ENCODE measurements around the gene PRRG2. TPM values are rescaled to one million over a fixed set of nuclear protein-coding genes. Genes with fewer than 3 reads are reported as not detected.

The PRRG2 gene
- total RNA-seq, 1 experiment from 2014 or later, result 3.3 TPM

DNA sequence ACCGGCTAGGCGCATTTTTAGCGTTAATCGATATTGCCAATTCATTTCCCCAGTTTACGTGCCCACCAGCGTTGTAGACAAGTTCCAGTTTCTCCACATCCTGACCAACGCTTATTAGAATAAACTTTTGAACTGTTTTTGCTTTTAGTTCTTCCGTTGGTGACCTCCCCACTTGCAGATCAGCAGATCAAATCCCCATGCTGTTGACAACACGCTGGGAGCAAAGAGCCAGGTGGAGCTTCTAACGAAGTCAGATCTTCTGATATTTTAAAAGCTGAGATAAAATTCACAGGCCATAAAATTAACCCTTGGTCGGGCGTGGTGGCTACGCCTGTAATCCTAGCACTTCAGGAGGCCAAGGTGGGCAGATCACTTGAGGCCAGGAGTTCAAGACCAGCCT, 32.1 kb upstream of the PRRG2 start:
- no peaks in the 10 kb centered on the region for H3K79me2 ChIP-seq (ENCODE audit: insufficient read depth, low read length)
- Mint-ChIP-seq H3K27me3 (ENCODE audit: low read depth) (no peaks in the 10 kb centered on the region), H3K4me1 (peaks cover 3 to 4% of the 10 kb centered on the region in 2 experiments), H3K4me3 (no peak overlapping the region), H3K36me3 (ENCODE audit: insufficient read depth in 1 of 3, low read depth in 3 of 3) (peaks cover 0 to 12% (median 8%) of the 10 kb centered on the region in 3 experiments; a peak in 4 of 7 replicates), H3K9me3 (no peaks in the 10 kb centered on the region; a peak in 1 of 5 replicates), H3K27ac (peak overlapping the region in 1 of 3 experiments; percentile 31; a peak in 1 of 7 replicates)
- no peak overlapping the region for H4K5ac ChIP-seq (ENCODE audit: insufficient read length, low read depth, low read length)
- H2BK20ac ChIP-seq (ENCODE audit: low read depth, low read length, poor library complexity, severe bottlenecking), result no peak overlapping the region
- DNase-seq, result no peak
- H3K4me1 ChIP-seq (ENCODE audit: insufficient read depth, low read length), result no peaks in the 10 kb centered on the region
- no peak overlapping the region for H3K27ac ChIP-seq (ENCODE audit: insufficient read length, low read depth, low read length)
- H2BK15ac ChIP-seq (ENCODE audit: low read depth, low read length), result no peak overlapping the region
- no peak overlapping the region for H3K14ac ChIP-seq (ENCODE audit: insufficient read depth, low read length)
- no peak overlapping the region for H3T11ph ChIP-seq (ENCODE audit: low read length)
- no peak overlapping the region for H2AK5ac ChIP-seq (ENCODE audit: insufficient read length, low read length)
- H2BK5ac ChIP-seq (ENCODE audit: insufficient read length, low read length), result no peak overlapping the region
- H3K23me2 ChIP-seq (ENCODE audit: insufficient read length, low read depth, low read length, poor library complexity, severe bottlenecking), result peaks cover 3% of the 10 kb centered on the region
- no peaks in the 10 kb centered on the region for H4K20me1 ChIP-seq (ENCODE audit: control insufficient read depth, insufficient read depth, insufficient read length)
- no peaks in the 10 kb centered on the region for H3K79me1 ChIP-seq (ENCODE audit: insufficient read depth, low read depth, low read length, poor library complexity, severe bottlenecking)
- H3K27me3 ChIP-seq (ENCODE audit: insufficient read depth, low read length), result no peaks in the 10 kb centered on the region
- no peak overlapping the region for H3K4me2 ChIP-seq (ENCODE audit: insufficient read depth, insufficient read length, low read length)
- TF ChIP-seq, protein P1, sequence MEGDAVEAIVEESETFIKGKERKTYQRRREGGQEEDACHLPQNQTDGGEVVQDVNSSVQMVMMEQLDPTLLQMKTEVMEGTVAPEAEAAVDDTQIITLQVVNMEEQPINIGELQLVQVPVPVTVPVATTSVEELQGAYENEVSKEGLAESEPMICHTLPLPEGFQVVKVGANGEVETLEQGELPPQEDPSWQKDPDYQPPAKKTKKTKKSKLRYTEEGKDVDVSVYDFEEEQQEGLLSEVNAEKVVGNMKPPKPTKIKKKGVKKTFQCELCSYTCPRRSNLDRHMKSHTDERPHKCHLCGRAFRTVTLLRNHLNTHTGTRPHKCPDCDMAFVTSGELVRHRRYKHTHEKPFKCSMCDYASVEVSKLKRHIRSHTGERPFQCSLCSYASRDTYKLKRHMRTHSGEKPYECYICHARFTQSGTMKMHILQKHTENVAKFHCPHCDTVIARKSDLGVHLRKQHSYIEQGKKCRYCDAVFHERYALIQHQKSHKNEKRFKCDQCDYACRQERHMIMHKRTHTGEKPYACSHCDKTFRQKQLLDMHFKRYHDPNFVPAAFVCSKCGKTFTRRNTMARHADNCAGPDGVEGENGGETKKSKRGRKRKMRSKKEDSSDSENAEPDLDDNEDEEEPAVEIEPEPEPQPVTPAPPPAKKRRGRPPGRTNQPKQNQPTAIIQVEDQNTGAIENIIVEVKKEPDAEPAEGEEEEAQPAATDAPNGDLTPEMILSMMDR (conservative IDR thresholded peaks at IDR 0.05), result no peak
- no peak overlapping the region for H2BK120ac ChIP-seq (ENCODE audit: low read depth, low read length, poor library complexity, severe bottlenecking)
- no peak overlapping the region for H2AFZ ChIP-seq (ENCODE audit: low read length)
- no CpG with 5 or more reads among the region's 13 CpGs for WGBS (ENCODE audit: extremely low coverage, insufficient read length, low lambda C conversion rate)
- H3K4ac ChIP-seq (ENCODE audit: low read depth, low read length), result no peak overlapping the region
- no peak overlapping the region for H4K91ac ChIP-seq (ENCODE audit: insufficient read length, low read depth, low read length)
- no peak overlapping the region for H3K18ac ChIP-seq (ENCODE audit: insufficient read length, low read depth, low read length)
- H3K9me3 ChIP-seq (ENCODE audit: control insufficient read depth, low read depth, low read length), result no peaks in the 10 kb centered on the region
- no peak overlapping the region for H4K8ac ChIP-seq (replicated peaks; ENCODE audit: insufficient read length, low read depth, low read length)
- H3K56ac ChIP-seq (ENCODE audit: insufficient read length, low read depth, low read length), result no peak overlapping the region
- no peak overlapping the region for H2BK12ac ChIP-seq (ENCODE audit: insufficient read length, low read depth, low read length)
- H3K23ac ChIP-seq (ENCODE audit: insufficient read length, low read depth, low read length), result no peak overlapping the region
- no peak overlapping the region for H3K9ac ChIP-seq (ENCODE audit: extremely low read depth, insufficient read length, low read length)

Measured in H9 (cell line).